HCT116 (cell line): ENCODE results near the gene PACSIN2.

Source experiments
- CEBPB ChIP-seq: IDR thresholded peaks from 2 replicates; pipeline ENCODE4 v1.6.1; 2012; ENCODE audit warnings: low read depth
- ELF1 ChIP-seq: IDR thresholded peaks from 2 replicates; pipeline ENCODE4 v1.6.1; 2012; ENCODE audit warnings: low read depth, borderline replicate concordance
- POLR2A ChIP-seq: IDR thresholded peaks from 2 replicates; pipeline ENCODE4 v1.7.0; 2011; ENCODE audit warnings: borderline replicate concordance; ENCODE audit not compliant: insufficient read depth, insufficient read length; ENCODE audit errors: extremely low read depth
- RAD21 ChIP-seq: IDR thresholded peaks from 2 replicates; pipeline ENCODE4 v1.6.1; 2012; ENCODE audit warnings: low read depth, mild to moderate bottlenecking
- REST ChIP-seq: IDR thresholded peaks from 2 replicates; pipeline ENCODE4 v1.6.1; 2012; ENCODE audit warnings: low read depth
- SIN3A ChIP-seq: IDR thresholded peaks from 2 replicates; pipeline ENCODE4 v1.6.1; 2012; ENCODE audit warnings: low read depth
- SP1 ChIP-seq: IDR thresholded peaks from 2 replicates; pipeline ENCODE4 v1.6.1; 2012; ENCODE audit warnings: low read depth
- TF ChIP-seq, protein P1 (sequence below), 3 experiments: fragments of 200-600 bp in 1 of 3; sonication (generic) in 1 of 3; IDR thresholded peaks in 2 of 3; conservative IDR thresholded peaks in 1 of 3; 2 replicates each; pipeline ENCODE4 v1.5.1; 2012 to 2017; ENCODE audit warnings: low read depth in 2 of 3, low read length in 2 of 3, antibody characterized with exemption in 1 of 3, borderline replicate concordance in 1 of 3, control low read depth in 1 of 3, mild to moderate bottlenecking in 1 of 3, mixed read lengths in 1 of 3, mixed run types in 1 of 3, moderate library complexity in 1 of 3; ENCODE audit not compliant: insufficient read depth in 1 of 3

- TF ChIP-seq, protein P1, sequence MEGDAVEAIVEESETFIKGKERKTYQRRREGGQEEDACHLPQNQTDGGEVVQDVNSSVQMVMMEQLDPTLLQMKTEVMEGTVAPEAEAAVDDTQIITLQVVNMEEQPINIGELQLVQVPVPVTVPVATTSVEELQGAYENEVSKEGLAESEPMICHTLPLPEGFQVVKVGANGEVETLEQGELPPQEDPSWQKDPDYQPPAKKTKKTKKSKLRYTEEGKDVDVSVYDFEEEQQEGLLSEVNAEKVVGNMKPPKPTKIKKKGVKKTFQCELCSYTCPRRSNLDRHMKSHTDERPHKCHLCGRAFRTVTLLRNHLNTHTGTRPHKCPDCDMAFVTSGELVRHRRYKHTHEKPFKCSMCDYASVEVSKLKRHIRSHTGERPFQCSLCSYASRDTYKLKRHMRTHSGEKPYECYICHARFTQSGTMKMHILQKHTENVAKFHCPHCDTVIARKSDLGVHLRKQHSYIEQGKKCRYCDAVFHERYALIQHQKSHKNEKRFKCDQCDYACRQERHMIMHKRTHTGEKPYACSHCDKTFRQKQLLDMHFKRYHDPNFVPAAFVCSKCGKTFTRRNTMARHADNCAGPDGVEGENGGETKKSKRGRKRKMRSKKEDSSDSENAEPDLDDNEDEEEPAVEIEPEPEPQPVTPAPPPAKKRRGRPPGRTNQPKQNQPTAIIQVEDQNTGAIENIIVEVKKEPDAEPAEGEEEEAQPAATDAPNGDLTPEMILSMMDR (IDR thresholded peaks at IDR 0.05 in 2 of 3, conservative IDR thresholded peaks at IDR 0.05 in 1 of 3; ENCODE audit: borderline replicate concordance in 1 of 3, insufficient read depth in 1 of 3, low read depth in 2 of 3, low read length in 2 of 3) = no peak
- TF ChIP-seq RAD21 (no peak), SIN3A (no peak), REST (no peak), POLR2A (no peak), CEBPB (no peak), SP1 (no peak), ELF1 (no peak)
These were observed 143.6 kb downstream of the PACSIN2 start for GRCh38 chr22:42871146-42872050.
